HG02943 (cell line): ENCODE results near the gene ATG4B.

Experiments used
- ATAC-seq: cut with Tn5 transposase; IDR thresholded peaks from one replicate; pipeline ENCODE4 v1.9.1; 2021; ENCODE audit warnings: mild to moderate bottlenecking, low read depth, moderate library complexity; ENCODE audit not compliant: unreplicated experiment

Gene ATG4B

GRCh38 chr2:241637795-241638660 lies 535 bp downstream of the ATG4B start:
- ATAC-seq, result peak; percentile 27

- ATAC-seq, result no peak
Measured at GRCh38 chr2:241638940-241639339, 1.4 kb downstream of the ATG4B start.

- no peak for ATAC-seq
Measured at GRCh38 chr2:241639385-241639784, 1.9 kb downstream of the ATG4B start.

GRCh38 chr2:241640165-241640795 lies 2.8 kb downstream of the ATG4B start:
- ATAC-seq, result no peak

- no peak for ATAC-seq
Measured at GRCh38 chr2:241641631-241642030, 4.1 kb downstream of the ATG4B start.

GRCh38 chr2:241645056-241645914 lies 7.8 kb downstream of the ATG4B start:
- ATAC-seq, result no peak

- no peak for ATAC-seq
Measured at GRCh38 chr2:241645915-241646645, 8.6 kb downstream of the ATG4B start.

- no peak for ATAC-seq
Measured at GRCh38 chr2:241648453-241648852, 11.0 kb downstream of the ATG4B start.

- ATAC-seq, result no peak
Measured at GRCh38 chr2:241649404-241649803, 11.9 kb downstream of the ATG4B start.

- no peak for ATAC-seq
Measured at GRCh38 chr2:241649927-241650326, 12.4 kb downstream of the ATG4B start.

GRCh38 chr2:241652142-241652541 lies 14.6 kb downstream of the ATG4B start:
- no peak for ATAC-seq

- no peak for ATAC-seq
Measured at GRCh38 chr2:241652722-241653121, 15.2 kb downstream of the ATG4B start.

- no peak for ATAC-seq
Measured at GRCh38 chr2:241653210-241653750, 15.8 kb downstream of the ATG4B start.

GRCh38 chr2:241654551-241654950 lies 17.1 kb downstream of the ATG4B start:
- ATAC-seq, result no peak

GRCh38 chr2:241655516-241656189 lies 18.2 kb downstream of the ATG4B start:
- ATAC-seq, result no peak

GRCh38 chr2:241656190-241656741 lies 18.8 kb downstream of the ATG4B start:
- ATAC-seq, result no peak

GRCh38 chr2:241657786-241658254 lies 20.3 kb downstream of the ATG4B start:
- ATAC-seq, result no peak

- no peak for ATAC-seq
Measured at GRCh38 chr2:241658296-241658695, 20.8 kb downstream of the ATG4B start.

GRCh38 chr2:241659150-241659739 lies 21.8 kb downstream of the ATG4B start:
- no peak for ATAC-seq
